DND-41 (cell line): Measurements from ENCODE around the gene SPAG5.

ENCODE experiments used
- ATAC-seq: fragments of 200-7000 bp; cut with Tn5 transposase; 3 replicates; pipeline ENCODE4 v1.9.1; 2021; ENCODE audit warnings: low read depth; ENCODE audit not compliant: insufficient read depth
- DNase-seq: peaks from one replicate; pipeline ENCODE4 v3.0.0-alpha.2; 2020
- H2AFZ ChIP-seq: 2 replicates; pipeline ENCODE4 v1.6.0; 2012; ENCODE audit warnings: low read depth, low read length
- H3K27ac ChIP-seq: 2 replicates; pipeline ENCODE4 v1.5.1; 2012; ENCODE audit warnings: low read length, inconsistent platforms
- H3K27me3 ChIP-seq: fragments of 200-600 bp; sonication (generic); 2 replicates; pipeline ENCODE4 v1.6.0; 2012; ENCODE audit warnings: low read length, mild to moderate bottlenecking, inconsistent platforms; ENCODE audit not compliant: insufficient read depth, poor library complexity
- H3K36me3 ChIP-seq: 2 replicates; pipeline ENCODE4 v1.5.1; 2012; ENCODE audit warnings: low read length, inconsistent platforms; ENCODE audit not compliant: insufficient read depth
- H3K4me1 ChIP-seq: 2 replicates; pipeline ENCODE4 v1.5.1; 2012; ENCODE audit warnings: mild to moderate bottlenecking, low read length; ENCODE audit not compliant: insufficient read depth
- H3K4me2 ChIP-seq: 2 replicates; pipeline ENCODE4 v1.6.0; 2012; ENCODE audit warnings: mild to moderate bottlenecking, moderate library complexity, low read length, inconsistent platforms; ENCODE audit not compliant: insufficient read depth
- H3K4me3 ChIP-seq, 2 experiments: fragments of 200-600 bp in 1 of 2; shearing (Covaris generic) in 1 of 2; 2 replicates each; pipeline ENCODE4 v1.5.1; 2012 to 2016; ENCODE audit warnings: inconsistent platforms in 2 of 2, low read length in 2 of 2, mild to moderate bottlenecking in 2 of 2, low read depth in 1 of 2, moderate library complexity in 1 of 2
- H3K79me2 ChIP-seq: 2 replicates; pipeline ENCODE4 v1.6.0; 2012; ENCODE audit warnings: low read length, inconsistent platforms; ENCODE audit not compliant: insufficient read depth
- H3K9ac ChIP-seq: 2 replicates; pipeline ENCODE4 v1.6.0; 2012; ENCODE audit warnings: low read depth, mild to moderate bottlenecking, inconsistent platforms, low read length, moderate library complexity
- H3K9me3 ChIP-seq: 2 replicates; pipeline ENCODE4 v1.5.1; 2012; ENCODE audit warnings: low read length, moderate library complexity, mild to moderate bottlenecking, inconsistent platforms; ENCODE audit not compliant: insufficient read depth, severe bottlenecking
- H4K20me1 ChIP-seq: 2 replicates; pipeline ENCODE4 v1.6.0; 2012; ENCODE audit warnings: low read length; ENCODE audit not compliant: insufficient read depth
- CTCF ChIP-seq: IDR thresholded peaks from 2 replicates; pipeline ENCODE4 v1.5.1; 2012; ENCODE audit warnings: borderline replicate concordance, low read length, moderate library complexity, mild to moderate bottlenecking; ENCODE audit not compliant: poor library complexity, severe bottlenecking; ENCODE audit errors: extremely low read depth
- EZH2 ChIP-seq: IDR thresholded peaks from 3 replicates; pipeline ENCODE4 v1.6.1; 2012; ENCODE audit warnings: borderline replicate concordance, low read depth, mild to moderate bottlenecking, moderate library complexity, low read length, inconsistent platforms; ENCODE audit not compliant: severe bottlenecking

Gene SPAG5

DNA sequence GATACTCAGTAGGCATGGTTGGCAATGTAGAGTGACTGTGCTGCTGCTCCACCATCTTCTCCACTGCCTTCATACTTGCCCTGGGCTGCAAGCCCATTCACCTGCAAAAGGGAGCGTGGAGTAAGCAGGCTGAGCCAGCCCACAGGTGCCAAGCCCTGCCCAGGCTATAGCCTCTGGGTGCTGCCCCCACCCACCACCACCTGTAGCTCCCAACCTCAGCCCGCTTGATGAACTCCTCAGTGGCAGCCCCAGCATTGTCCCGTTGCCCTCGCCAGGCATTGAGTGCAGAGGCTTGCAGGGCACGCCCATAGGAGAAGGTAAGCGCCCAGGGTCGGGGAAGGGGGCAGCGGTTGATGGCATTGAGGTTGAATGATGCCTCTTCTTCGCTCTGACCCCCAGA lies 25.3 kb downstream of the SPAG5 start:
- Histone ChIP-seq H3K9ac (no peak overlapping the region), H2AFZ (no peak overlapping the region), H3K36me3 (peaks cover 28% of the 10 kb centered on the region), H3K27ac (no peak overlapping the region), H4K20me1 (no peaks in the 10 kb centered on the region; the same call in 1 of the 2 replicates), H3K4me3 (no peak overlapping the region), H3K9me3 (no peaks in the 10 kb centered on the region), H3K4me2 (no peak overlapping the region), H3K4me1 (peaks cover 35% of the 10 kb centered on the region), H3K27me3 (no peaks in the 10 kb centered on the region), H3K79me2 (peaks cover 29% of the 10 kb centered on the region)
- DNase-seq (no peak), ATAC-seq (no peak)
- TF ChIP-seq EZH2: no peak
- no peak for TF ChIP-seq CTCF

DNA sequence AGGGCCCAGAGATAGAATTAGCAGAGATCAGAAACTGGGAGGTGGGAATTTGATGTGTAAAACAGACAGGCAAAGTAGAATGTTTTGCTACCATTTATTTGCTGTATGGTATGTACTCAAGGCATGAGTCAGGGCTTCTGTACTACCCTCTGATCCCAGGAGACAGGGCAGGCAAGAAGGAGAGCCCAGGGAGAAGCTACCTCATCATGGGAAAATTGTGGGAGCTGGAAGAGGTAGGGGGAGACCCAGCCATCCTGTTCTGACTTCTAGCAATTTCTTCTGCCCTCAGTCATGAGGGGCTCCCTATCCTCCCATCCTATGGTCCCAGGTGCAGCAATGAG lies 25.8 kb downstream of the SPAG5 start:
- H3K4me1 ChIP-seq: peaks cover 35% of the 10 kb centered on the region
- no peak overlapping the region for H3K4me3 ChIP-seq
- H2AFZ ChIP-seq: no peak overlapping the region
- TF ChIP-seq EZH2 (no peak), CTCF (no peak)
- no peak overlapping the region for H3K4me2 ChIP-seq
- H3K9me3 ChIP-seq: no peaks in the 10 kb centered on the region
- H3K79me2 ChIP-seq: peaks cover 31% of the 10 kb centered on the region
- ATAC-seq: no peak
- H3K27ac ChIP-seq: no peak overlapping the region
- H3K36me3 ChIP-seq: peaks cover 23% of the 10 kb centered on the region
- no peak for DNase-seq
- no peaks in the 10 kb centered on the region; the same call in 1 of the 2 replicates for H4K20me1 ChIP-seq
- 0 out of 2 replicates have a peak overlapping the region, but pooled peaks have one; percentile 81 for H3K9ac ChIP-seq
- no peaks in the 10 kb centered on the region for H3K27me3 ChIP-seq

DNA sequence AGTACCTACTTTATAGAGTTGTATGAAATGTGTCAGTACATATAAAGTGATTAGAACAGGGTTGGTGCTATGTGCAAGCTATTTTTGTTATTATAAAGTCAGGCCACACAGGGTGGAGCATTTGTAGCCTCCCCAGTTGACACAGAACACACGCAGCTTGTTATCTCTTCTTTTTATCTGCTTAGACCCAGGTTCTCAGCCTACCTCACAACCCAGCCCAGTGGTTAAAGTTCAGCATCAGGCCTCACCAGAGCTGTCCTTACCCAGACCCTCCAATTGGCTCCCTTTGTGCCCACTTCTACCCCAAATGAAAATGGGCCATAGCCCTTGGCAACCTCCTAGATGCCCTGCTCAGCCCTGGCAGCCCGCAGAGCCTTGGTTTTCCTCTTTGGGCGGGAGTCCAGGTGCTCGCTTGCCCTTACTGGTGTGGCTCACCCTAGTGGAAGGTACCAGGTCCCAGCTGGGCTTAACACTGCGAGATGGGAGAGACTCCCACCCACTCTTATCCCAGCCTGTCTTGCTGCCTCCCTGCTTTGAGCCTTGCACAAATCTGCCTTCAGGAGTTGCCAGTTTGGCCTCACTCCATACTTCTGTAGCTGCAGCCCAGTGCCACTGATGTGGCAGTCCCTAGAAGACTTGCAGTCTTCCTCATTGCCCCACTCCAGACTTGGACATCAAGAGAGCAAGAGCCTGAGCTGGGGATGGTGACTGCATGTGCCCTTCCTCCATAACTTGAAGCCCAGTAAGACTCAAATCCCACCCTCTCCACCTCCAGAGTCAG lies 26.4 kb downstream of the SPAG5 start:
- TF ChIP-seq CTCF (no peak), EZH2 (no peak)
- Histone ChIP-seq H3K36me3 (peaks cover 21% of the 10 kb centered on the region), H4K20me1 (no peaks in the 10 kb centered on the region; the same call in 1 of the 2 replicates), H3K27ac (peak overlapping the region; percentile 84), H3K4me1 (peaks cover 39% of the 10 kb centered on the region), H3K4me2 (peak overlapping the region; percentile 99), H3K27me3 (no peaks in the 10 kb centered on the region), H3K4me3 (peak overlapping the region; percentile 93 to 100), H3K79me2 (peaks cover 35% of the 10 kb centered on the region), H2AFZ (peak overlapping the region; percentile 96), H3K9me3 (no peaks in the 10 kb centered on the region), H3K9ac (peak overlapping the region; percentile 81)
- ATAC-seq (no peak), DNase-seq (no peak)
